H1 (cell line): ENCODE data around the gene MRPL32. TPM values are rescaled to one million over a fixed set of nuclear protein-coding genes. Genes with fewer than 3 reads are reported as not detected.

ENCODE experiments used
- CTCF ChIA-PET: fragments of 300-600 bp; sonication (Branson Sonifier 250); formaldehyde crosslinking; loops from one replicate; lab custom pipeline; 2021; ENCODE audit not compliant: partially characterized antibody; lab: Charles Lee
- POLR2A ChIA-PET: fragments of 300-600 bp; sonication (Branson Sonifier 250); formaldehyde crosslinking; loops from one replicate; lab custom pipeline; 2021; ENCODE audit warnings: inconsistent platforms; ENCODE audit not compliant: partially characterized antibody; lab: Charles Lee
- DNase-seq, 2 experiments: peaks; one replicate each; pipeline versions ENCODE4 v3.0.0 to v3.0.0-alpha.2; 2010 to 2022; ENCODE audit warnings: low spot score in 2 of 2, low read depth in 1 of 2, mixed read lengths in 1 of 2
- FAIRE-seq: peaks from 2 replicates; lab custom pipeline; 2011; peaks lifted over from hg19 to GRCh38; lab: Jason Lieb, UNC
- H2AFZ ChIP-seq: 2 replicates; pipeline ENCODE4 v1.8.1; 2012; ENCODE audit warnings: low read length, inconsistent platforms
- H2AK5ac ChIP-seq: 2 replicates; pipeline ENCODE4 v1.6.1; 2013; ENCODE audit warnings: low read depth, low read length
- H2BK120ac ChIP-seq: replicated peaks from 2 replicates; pipeline ENCODE3; 2013; ENCODE audit warnings: low read depth, low read length, inconsistent platforms
- H2BK12ac ChIP-seq: 2 replicates; pipeline ENCODE4 v1.6.1; 2013; ENCODE audit warnings: low read depth, low read length
- H2BK15ac ChIP-seq: 2 replicates; pipeline ENCODE4 v1.6.1; 2013; ENCODE audit warnings: low read length
- H2BK20ac ChIP-seq: 2 replicates; pipeline ENCODE4 v1.6.1; 2013; ENCODE audit warnings: low read length
- H2BK5ac ChIP-seq: 2 replicates; pipeline ENCODE4 v1.6.1; 2013; ENCODE audit warnings: low read depth, low read length
- H3K14ac ChIP-seq: 2 replicates; pipeline ENCODE4 v1.6.1; 2013; ENCODE audit warnings: inconsistent platforms; ENCODE audit not compliant: insufficient read length
- H3K18ac ChIP-seq: 2 replicates; pipeline ENCODE4 v1.6.1; 2013; ENCODE audit warnings: low read length; ENCODE audit errors: extremely low read depth
- H3K23ac ChIP-seq: 2 replicates; pipeline ENCODE4 v1.6.1; 2013; ENCODE audit warnings: inconsistent platforms; ENCODE audit not compliant: insufficient read length
- H3K23me2 ChIP-seq: 2 replicates; pipeline ENCODE4 v1.6.1; 2013; ENCODE audit warnings: low read depth, low read length
- H3K27ac ChIP-seq: 2 replicates; pipeline ENCODE4 v1.6.1; 2011; ENCODE audit warnings: low read depth, low read length, inconsistent platforms
- H3K27me3 ChIP-seq, 4 experiments: replicated peaks in 1 of 4; 1 replicate in 1 of 4; 2 replicates in 3 of 4; pipeline versions ENCODE4 v1.6.1 to v1.8.1; 2011 to 2013; ENCODE audit warnings: low read length in 3 of 4, mild to moderate bottlenecking in 3 of 4, inconsistent platforms in 2 of 4, mixed read lengths in 2 of 4, moderate library complexity in 1 of 4; ENCODE audit not compliant: control insufficient read depth in 3 of 4, insufficient read depth in 3 of 4; ENCODE audit errors: extremely low read depth in 1 of 4
- H3K36me3 ChIP-seq, 4 experiments: 2 replicates each; pipeline versions ENCODE4 v1.6.1 to v1.8.1; 2011 to 2013; ENCODE audit warnings: mild to moderate bottlenecking in 4 of 4, low read length in 3 of 4, moderate library complexity in 2 of 4, control low read depth in 1 of 4, inconsistent platforms in 1 of 4; ENCODE audit not compliant: insufficient read depth in 4 of 4, control insufficient read depth in 2 of 4
- H3K4ac ChIP-seq: replicated peaks from 2 replicates; pipeline ENCODE3; 2013; ENCODE audit warnings: low read length, low read depth, mixed read lengths, inconsistent platforms; ENCODE audit not compliant: insufficient read length
- H3K4me1 ChIP-seq, 4 experiments: replicated peaks in 1 of 4; 1 replicate in 1 of 4; 2 replicates in 3 of 4; pipeline versions ENCODE4 v1.6.1 to v1.8.1; 2011 to 2013; ENCODE audit warnings: low read length in 3 of 4, inconsistent platforms in 2 of 4, mixed read lengths in 1 of 4; ENCODE audit not compliant: insufficient read depth in 4 of 4, control insufficient read depth in 3 of 4
- H3K4me2 ChIP-seq, 2 experiments: 2 replicates each; pipeline versions ENCODE4 v1.6.1 to v1.8.1; 2011 to 2013; ENCODE audit warnings: low read depth in 2 of 2, low read length in 2 of 2, control low read depth in 1 of 2, inconsistent platforms in 1 of 2, mild to moderate bottlenecking in 1 of 2; ENCODE audit not compliant: insufficient read depth in 1 of 2
- H3K4me3 ChIP-seq, 4 experiments: fragments of 200-600, 300-600 bp in 1 of 4; sonication (generic), shearing (Covaris generic), sonication (Bioruptor Twin) in 1 of 4; 2 replicates each; pipeline versions ENCODE4 v1.5.1 to v1.8.1; 2011 to 2016; ENCODE audit warnings: low read length in 4 of 4, low read depth in 3 of 4, control low read depth in 2 of 4, inconsistent platforms in 2 of 4, mild to moderate bottlenecking in 2 of 4, mixed read lengths in 1 of 4, moderate library complexity in 1 of 4; ENCODE audit not compliant: insufficient read depth in 2 of 4; ENCODE audit errors: extremely low read depth in 1 of 4
- H3K56ac ChIP-seq: replicated peaks from 2 replicates; pipeline ENCODE3; 2013; ENCODE audit warnings: low read depth, mild to moderate bottlenecking, mixed read lengths, low read length, inconsistent platforms; ENCODE audit not compliant: insufficient read length
- H3K79me1 ChIP-seq: 2 replicates; pipeline ENCODE4 v1.6.1; 2013; ENCODE audit warnings: low read depth, low read length, control low read depth
- H3K79me2 ChIP-seq, 2 experiments: 2 replicates each; pipeline versions ENCODE4 v1.6.1 to v1.8.1; 2012 to 2013; ENCODE audit warnings: low read length in 2 of 2, mild to moderate bottlenecking in 2 of 2, inconsistent platforms in 1 of 2; ENCODE audit not compliant: insufficient read depth in 2 of 2, control insufficient read depth in 1 of 2
- H3K9ac ChIP-seq, 4 experiments: replicated peaks in 1 of 4; 1 replicate in 1 of 4; 2 replicates in 3 of 4; pipeline versions ENCODE4 v1.6.1 to v1.8.1; 2011 to 2013; ENCODE audit warnings: low read depth in 3 of 4, low read length in 3 of 4, control low read depth in 2 of 4, mild to moderate bottlenecking in 2 of 4, moderate library complexity in 2 of 4, inconsistent platforms in 1 of 4; ENCODE audit errors: extremely low read depth in 1 of 4
- H3K9me3 ChIP-seq, 2 experiments: 2 replicates each; pipeline versions ENCODE4 v1.6.1 to v1.8.1; 2012 to 2013; ENCODE audit warnings: mild to moderate bottlenecking in 2 of 2, moderate library complexity in 2 of 2, control low read depth in 1 of 2, inconsistent platforms in 1 of 2, low read depth in 1 of 2, low read length in 1 of 2, mixed read lengths in 1 of 2; ENCODE audit not compliant: insufficient read depth in 2 of 2
- H4K20me1 ChIP-seq, 2 experiments: replicated peaks in 1 of 2; 2 replicates each; pipeline versions ENCODE3 to v1.8.1; 2011 to 2013; ENCODE audit warnings: inconsistent platforms in 2 of 2, low read length in 2 of 2, mild to moderate bottlenecking in 1 of 2; ENCODE audit not compliant: insufficient read depth in 2 of 2, control insufficient read depth in 1 of 2
- H4K5ac ChIP-seq: 2 replicates; pipeline ENCODE4 v1.6.1; 2013; ENCODE audit warnings: low read length, low read depth, mixed read lengths, inconsistent platforms; ENCODE audit not compliant: insufficient read length
- H4K8ac ChIP-seq: 2 replicates; pipeline ENCODE4 v1.8.0; 2013; ENCODE audit warnings: mild to moderate bottlenecking, moderate library complexity, low read length, inconsistent platforms; ENCODE audit not compliant: insufficient read depth; ENCODE audit errors: extremely low read depth
- H4K91ac ChIP-seq: replicated peaks from 2 replicates; pipeline ENCODE3; 2013; ENCODE audit warnings: low read length, mixed read lengths, inconsistent platforms; ENCODE audit not compliant: insufficient read length
- BRCA1 ChIP-seq: IDR thresholded peaks from 2 replicates; pipeline ENCODE4 v1.6.1; 2012; ENCODE audit warnings: low read depth, low read length, improper control_type of control experiment
- EGR1 ChIP-seq: IDR thresholded peaks from 2 replicates; pipeline ENCODE4 v1.6.1; 2011; ENCODE audit warnings: low read depth, low read length, borderline replicate concordance
- EP300 ChIP-seq, 2 experiments: IDR thresholded peaks; 1 replicate in 1 of 2; 2 replicates in 1 of 2; pipeline ENCODE4 v1.6.1; 2011 to 2012; ENCODE audit warnings: low read depth in 2 of 2, low read length in 2 of 2, mild to moderate bottlenecking in 2 of 2, borderline replicate concordance in 1 of 2, inconsistent platforms in 1 of 2, moderate library complexity in 1 of 2
- KDM1A ChIP-seq: fragments of 200-600, 300-600 bp; sonication (generic); IDR thresholded peaks from 2 replicates; pipeline ENCODE4 v1.7.1; 2016; ENCODE audit warnings: mild to moderate bottlenecking, low read length, borderline replicate concordance
- POU5F1 ChIP-seq: IDR thresholded peaks from 2 replicates; pipeline ENCODE4 v1.6.1; 2011; ENCODE audit warnings: low read depth, mild to moderate bottlenecking, low read length, moderate library complexity
- TEAD4 ChIP-seq: IDR thresholded peaks from 2 replicates; pipeline ENCODE4 v1.6.1; 2012; ENCODE audit warnings: low read depth, low read length, inconsistent platforms, mixed read lengths
- WGBS, 2 experiments: shearing (Covaris generic) in 1 of 2; methylation state at CpG; one replicate each; pipeline versions ENCODE4 v1.1.6 to v1.1.7; 2013 to 2015; ENCODE audit warnings: low lambda C conversion rate in 2 of 2, mixed read lengths in 2 of 2, inconsistent platforms in 1 of 2, low coverage in 1 of 2, missing lambda C conversion rate in 1 of 2; ENCODE audit not compliant: insufficient replicate concordance in 2 of 2, insufficient coverage in 1 of 2, insufficient read length in 1 of 2; ENCODE audit errors: extremely low coverage in 1 of 2, missing lambda C conversion rate in 1 of 2; 5-methylcytosine and 5-hydroxymethylcytosine counted together
- polyA plus RNA-seq, 7 experiments: library from polyadenylated mRNA; depleted of rRNA in 3 of 7; stranded (reverse) in 5 of 7; unstranded in 2 of 7; fragments of >200 nt in 5 of 7; fragments of 200-250 nt in 2 of 7; gene quantifications; 1 replicate in 5 of 7; 2 replicates in 1 of 7; 4 replicates in 1 of 7; pipeline versions ENCODE4 v1.2.1 to v1.2.3, GENCODE V29; 2011 to 2013; ENCODE audit warnings: missing spikeins in 2 of 7, mixed read lengths in 2 of 7
- total RNA-seq: library from RNA; stranded (reverse); fragmentation: NEBNext Ultra II Directional; extraction: Animal tissue kit (Norgen Biotek cat#: 25700); gene quantifications from 2 replicates; pipeline ENCODE4 v1.2.1, GENCODE V29; 2021
- TF ChIP-seq, protein P1 (sequence below): IDR thresholded peaks from 2 replicates; pipeline ENCODE4 v1.6.1; 2011; ENCODE audit warnings: low read depth, mild to moderate bottlenecking, low read length; ENCODE audit not compliant: insufficient read depth

Gene MRPL32
- total and polyA plus RNA-seq, 2 of the 8 experiments (the other 6 are each of a cell fraction or from before 2014, with no cell fraction given), result 50.9 to 97.2 TPM

GRCh38 chr7:42947521-42947920, 15.3 kb downstream of the MRPL32 start:
- Histone ChIP-seq H4K91ac (no peak overlapping the region), H2BK12ac (no peak overlapping the region), H2BK20ac (no peak overlapping the region), H3K56ac (no peak overlapping the region), H2BK15ac (no peak overlapping the region), H3K79me2 (no peaks in the 10 kb centered on the region), H2AK5ac (no peak overlapping the region), H2BK5ac (no peak overlapping the region), H3K4me1 (no peaks in the 10 kb centered on the region), H3K9ac (no peak overlapping the region), H3K23me2 (no peaks in the 10 kb centered on the region), H3K27ac (no peak overlapping the region), H3K79me1 (no peaks in the 10 kb centered on the region), H3K14ac (no peak overlapping the region), H2BK120ac (no peak overlapping the region), H3K4me3 (no peak overlapping the region), H3K18ac (no peak overlapping the region), H2AFZ (no peak overlapping the region), H3K4ac (no peak overlapping the region), H4K5ac (no peak overlapping the region), H3K23ac (no peak overlapping the region), H3K4me2 (no peak overlapping the region), H3K27me3 (no peaks in the 10 kb centered on the region), H3K36me3 (no peaks in the 10 kb centered on the region), H3K9me3 (no peaks in the 10 kb centered on the region), H4K8ac (no peak overlapping the region), H4K20me1 (no peaks in the 10 kb centered on the region)
- WGBS, 2 experiments, result 94% methylated on average over 2 of the region's 2 CpGs; no CpG with 5 or more reads in 1 of the 2 experiments
- FAIRE-seq, result no peak
- DNase-seq, result no peak
- CTCF ChIA-PET, result interaction anchor here (1.0 to 1.5 kb wide), 2 partner anchors 70 to 492 kb away, joined by 3 to 4 read pairs; no protein-coding TSS in a partner anchor
- TF ChIP-seq POU5F1, result no peak
- TF ChIP-seq, protein P1, sequence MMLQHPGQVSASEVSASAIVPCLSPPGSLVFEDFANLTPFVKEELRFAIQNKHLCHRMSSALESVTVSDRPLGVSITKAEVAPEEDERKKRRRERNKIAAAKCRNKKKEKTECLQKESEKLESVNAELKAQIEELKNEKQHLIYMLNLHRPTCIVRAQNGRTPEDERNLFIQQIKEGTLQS, result no peak
- TF ChIP-seq EGR1, result no peak
- no peak for TF ChIP-seq EP300 (IDR thresholded peaks at IDR 0.05; ENCODE audit: borderline replicate concordance in 1 of 2, low read depth in 2 of 2, low read length in 2 of 2)
- TF ChIP-seq BRCA1, result no peak
- no peak for TF ChIP-seq KDM1A
- TF ChIP-seq TEAD4, result no peak
- POLR2A ChIA-PET, result no interaction called here
